GM21390 (cell line): ENCODE data around the gene CHSY3.

Experiments used
- ATAC-seq: cut with Tn5 transposase; IDR thresholded peaks from one replicate; pipeline ENCODE4 v1.9.1; 2021; ENCODE audit not compliant: unreplicated experiment

CHSY3 gene

DNA sequence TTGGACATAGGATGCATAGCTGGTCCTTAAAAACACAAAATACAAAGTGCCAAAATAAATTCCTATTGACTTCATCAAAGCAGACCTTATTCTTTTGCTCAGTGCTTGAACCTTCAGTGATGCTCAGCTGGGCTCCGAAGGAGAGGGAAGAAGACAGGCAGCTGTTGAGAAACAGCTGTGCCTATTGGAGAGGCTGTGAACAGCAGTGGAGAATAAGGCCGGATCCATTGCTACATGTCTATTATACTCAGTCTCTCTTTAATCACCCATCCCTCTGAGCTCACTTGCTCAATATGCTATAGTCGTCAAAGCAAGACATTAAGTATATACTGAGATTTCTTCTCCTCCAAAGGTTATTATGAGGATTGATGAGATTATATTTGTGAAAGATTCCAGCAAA lies 174.4 kb downstream of the CHSY3 start:
- no peak for ATAC-seq

DNA sequence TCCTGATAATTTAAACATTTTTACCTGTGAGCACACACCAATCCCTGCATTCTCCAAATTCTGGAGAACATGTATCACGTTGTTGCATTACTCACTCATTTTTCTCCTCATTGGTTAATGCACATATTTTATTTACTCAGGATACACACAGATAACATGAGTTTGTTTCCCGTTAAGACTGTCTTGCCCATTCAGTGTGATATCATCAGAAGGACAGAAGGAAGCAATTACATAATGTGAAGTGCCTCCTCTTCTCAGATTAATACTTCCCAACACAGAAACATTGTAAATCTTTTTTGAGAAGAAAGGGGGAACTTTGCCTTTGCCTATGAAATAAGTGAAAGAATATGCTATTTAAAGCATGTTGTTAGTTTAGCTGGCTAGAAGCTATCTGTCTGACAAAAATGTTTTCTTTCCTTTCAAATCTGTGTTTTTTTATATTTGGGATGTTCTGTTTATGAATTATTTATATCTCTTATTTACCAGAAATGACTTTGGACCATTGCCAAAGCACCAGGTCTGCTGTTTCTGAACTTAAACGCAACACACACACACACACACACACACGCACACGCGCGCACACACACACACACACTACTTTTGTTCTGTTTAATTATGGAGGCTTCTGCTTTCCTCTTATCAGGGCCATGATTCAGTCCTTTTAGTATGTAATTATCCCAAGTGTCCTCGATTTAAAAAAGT lies 186.5 kb downstream of the CHSY3 start:
- ATAC-seq = no peak

DNA sequence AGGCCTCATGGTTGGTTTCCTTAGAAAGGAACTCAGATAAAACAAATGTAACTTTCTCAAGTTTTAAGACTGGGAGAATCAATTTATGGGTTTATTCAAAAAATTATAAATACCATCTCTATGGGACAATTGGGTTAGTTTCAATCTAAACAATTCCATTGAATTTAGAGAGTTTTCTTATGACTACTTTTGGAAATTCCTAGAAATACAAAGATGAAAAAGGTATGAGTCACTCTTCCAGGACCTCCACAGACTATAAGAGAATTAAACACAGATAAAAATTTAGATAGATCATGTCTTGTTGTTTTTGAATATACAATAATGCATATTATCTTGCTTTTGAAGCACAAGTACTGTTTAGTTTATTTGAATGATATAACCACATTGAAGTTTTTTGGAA lies 188.7 kb downstream of the CHSY3 start:
- no peak for ATAC-seq

DNA sequence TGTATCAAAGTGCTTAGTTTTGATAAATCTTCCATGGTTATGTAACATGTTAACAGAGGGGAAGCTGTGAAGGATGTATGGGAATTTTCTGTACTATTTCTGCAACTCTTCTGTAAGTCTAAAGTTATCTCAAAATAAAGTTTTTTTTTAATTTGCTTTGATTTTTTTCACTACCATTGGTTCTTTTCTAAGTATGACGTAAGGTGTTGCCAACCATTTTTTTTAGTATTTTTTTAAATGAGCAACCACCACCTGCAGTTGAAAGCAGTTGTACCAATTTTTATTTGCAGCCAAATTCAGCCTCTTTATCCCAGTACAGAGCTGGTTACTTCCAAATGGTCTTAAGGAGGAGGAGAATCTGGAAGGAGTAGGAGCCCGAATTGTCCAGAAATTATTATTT lies 192.2 kb downstream of the CHSY3 start:
- no peak for ATAC-seq

DNA sequence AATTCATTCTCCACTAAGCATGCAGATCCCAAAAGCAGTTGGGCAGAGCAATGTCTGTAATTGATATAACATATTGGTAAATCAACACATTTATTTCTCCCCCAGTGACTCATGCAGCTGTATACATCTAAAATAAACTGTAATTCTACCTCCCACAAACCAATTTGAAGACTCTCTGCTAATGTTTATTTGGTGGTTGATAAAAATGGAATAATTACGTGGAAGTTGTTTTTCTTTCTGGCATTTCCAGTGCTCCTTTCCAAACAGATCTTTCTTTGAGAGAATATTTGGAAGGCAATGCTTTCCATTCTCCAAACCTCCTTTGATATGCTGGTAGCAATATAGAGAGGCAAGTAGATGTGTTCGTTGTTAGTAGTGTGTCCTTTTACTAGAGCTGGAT lies 194.7 kb downstream of the CHSY3 start:
- ATAC-seq = no peak

DNA sequence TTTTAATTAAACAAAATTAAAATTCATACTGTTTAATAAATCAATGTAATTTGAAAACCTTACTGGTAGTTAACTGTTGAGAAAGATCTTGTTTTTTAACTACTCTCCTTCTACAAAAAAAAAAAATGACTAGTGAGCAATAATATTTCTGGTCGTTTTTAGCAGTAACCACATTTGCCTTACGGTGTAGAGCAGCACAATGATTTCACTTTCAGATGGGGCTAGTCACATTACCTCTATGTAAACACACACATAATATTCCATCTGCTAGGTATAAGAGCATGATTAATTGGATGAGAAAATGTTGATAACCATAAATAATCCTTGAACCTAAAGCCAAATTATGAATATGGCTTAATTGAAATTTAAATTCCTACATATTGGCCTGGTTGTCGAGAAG lies 198.1 kb downstream of the CHSY3 start:
- peak; percentile 95 for ATAC-seq

DNA sequence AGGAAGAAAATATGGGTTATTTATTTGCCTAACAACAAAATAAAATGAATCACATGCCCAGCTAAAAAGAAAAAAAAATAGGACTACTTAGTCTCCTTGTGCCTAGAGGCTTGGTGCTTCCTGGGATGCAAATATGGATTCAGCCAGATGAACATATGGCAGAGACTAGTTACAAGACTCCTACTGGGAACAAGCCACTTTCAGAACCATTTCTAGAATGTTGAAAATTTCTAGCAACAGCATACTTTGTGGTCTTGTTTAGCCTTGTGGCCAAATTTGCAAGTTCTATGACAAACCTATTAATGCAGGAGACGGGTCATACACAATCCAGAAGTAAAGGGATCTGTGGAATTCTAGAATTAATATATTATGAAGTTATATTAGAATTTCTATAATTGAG lies 198.7 kb downstream of the CHSY3 start:
- peak; percentile 27 for ATAC-seq

DNA sequence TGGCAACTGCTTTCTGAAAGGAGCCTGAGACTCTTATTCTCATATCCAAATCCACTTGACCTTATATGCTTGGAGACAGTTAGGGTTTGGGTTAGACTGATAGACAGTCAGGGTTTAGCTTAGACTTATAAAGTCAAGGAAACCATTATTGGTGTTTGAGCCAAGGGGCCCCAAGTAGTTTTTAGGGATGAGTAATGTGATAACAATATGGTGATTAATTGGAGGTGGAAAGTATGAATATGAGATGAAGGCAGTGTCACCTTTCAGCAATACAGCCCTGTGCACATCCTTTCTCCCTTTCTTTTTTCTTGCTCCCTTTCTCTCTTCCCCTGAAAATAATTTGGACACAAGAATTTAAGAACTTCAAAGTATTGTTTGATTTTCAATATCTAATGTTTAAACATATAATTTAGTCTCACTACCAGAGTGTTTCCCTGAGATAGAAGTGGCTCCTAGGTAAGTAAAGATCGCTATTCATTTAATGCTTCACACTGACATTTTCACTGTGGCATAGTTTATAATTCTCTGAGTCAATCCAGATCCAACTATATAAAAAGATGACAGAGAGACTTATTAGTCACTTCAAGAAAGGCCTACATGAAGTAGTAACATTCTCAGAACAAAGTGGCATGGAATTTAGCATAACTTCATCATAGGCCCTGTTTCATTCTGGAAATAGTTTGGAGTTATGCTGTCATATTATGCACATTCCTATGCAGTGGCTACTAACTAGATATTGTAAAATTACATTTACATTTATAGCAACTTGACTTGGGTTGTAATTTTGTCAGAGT lies 200.8 kb downstream of the CHSY3 start:
- ATAC-seq = no peak

DNA sequence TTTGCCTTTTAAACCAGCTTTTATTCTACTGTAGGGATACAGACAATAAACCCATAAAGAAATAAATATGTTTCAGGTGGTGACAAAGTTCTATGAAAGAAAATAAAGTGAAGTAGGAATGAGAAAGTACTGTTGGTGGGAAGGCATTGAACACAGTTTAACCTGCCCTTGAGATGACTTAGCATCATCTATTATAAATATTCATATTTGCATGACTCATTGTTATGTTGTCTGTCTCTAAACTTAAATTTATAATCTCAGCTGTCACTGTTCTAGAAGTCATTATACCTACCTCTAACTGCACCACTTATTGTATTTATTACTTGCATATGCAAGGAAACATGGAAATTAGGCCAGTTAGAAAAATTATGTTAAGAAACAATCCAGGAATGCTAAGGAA lies 202.2 kb downstream of the CHSY3 start:
- no peak for ATAC-seq

DNA sequence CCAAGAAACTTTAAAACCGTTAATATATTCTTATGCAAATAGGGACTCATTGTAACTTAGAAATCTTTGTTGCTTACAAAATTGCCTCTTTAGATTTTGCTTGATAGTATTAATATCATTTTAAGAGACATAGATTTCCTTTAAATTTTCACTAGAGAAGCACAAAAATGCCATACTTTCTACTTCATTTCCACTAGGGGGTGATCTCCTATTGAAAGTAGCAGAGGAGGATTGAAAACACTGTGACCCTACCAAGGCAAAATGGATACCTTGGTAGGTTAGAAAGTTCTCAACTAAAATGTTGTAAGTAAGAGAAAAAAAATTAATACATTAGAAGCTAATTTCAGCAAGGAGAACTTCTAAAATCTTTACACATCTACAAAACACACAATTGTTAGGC lies 204.9 kb downstream of the CHSY3 start:
- ATAC-seq = peak; percentile 48

DNA sequence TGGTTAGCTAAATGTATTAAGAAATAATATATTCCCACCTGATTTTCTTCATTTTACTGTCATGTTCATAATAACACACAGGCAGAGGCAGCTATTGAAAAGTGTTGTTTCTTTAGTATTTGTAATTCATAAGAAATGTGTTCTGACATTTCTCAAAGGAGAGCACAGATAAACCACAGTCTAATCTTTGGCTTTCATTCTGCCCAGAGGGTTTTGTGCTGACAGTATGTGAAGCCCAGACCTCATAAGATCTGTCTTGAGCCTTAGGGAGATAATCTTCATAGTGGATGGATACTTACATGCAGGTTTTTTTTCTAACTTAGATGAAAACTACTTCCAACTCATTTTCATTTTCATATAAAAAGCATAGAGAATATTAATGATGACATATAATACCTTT lies 206.1 kb downstream of the CHSY3 start:
- ATAC-seq = no peak

DNA sequence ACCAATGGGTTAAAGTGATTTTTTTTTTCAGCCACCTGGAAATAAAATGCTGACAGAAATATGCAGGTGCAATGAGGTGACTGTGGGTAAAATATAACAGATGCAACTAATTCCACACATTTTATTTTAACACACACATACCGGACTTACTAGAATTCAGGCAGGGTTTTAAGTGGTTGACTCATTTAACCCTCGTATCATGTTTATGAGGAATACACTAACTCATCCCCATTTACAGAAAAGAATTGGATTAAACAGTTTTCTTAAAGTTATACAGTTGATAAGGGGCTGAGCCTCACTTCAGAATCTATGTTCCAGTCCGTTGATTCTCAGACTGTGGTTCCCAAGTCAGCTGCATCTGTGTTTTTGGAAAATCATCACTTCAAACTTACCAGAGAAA lies 207.5 kb downstream of the CHSY3 start:
- peak; percentile 6 for ATAC-seq

DNA sequence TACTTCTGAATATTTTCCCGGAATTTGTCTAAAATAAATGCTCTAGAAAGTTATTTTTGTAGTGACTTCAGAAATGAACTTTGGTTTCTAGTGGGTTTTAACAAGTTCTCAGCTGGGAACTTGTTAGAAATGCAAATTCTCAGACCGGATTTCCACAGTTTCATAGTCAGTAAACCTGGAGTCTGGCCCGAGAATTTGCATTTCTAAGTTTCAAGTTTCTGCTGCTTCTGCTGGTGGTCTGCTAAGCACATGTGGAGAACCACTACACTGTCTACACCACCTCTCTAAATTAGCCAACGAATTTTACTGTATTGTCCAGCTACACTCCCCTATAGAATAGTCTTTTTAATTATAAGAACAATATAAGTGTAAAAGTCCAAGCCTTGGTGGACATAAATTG lies 208.0 kb downstream of the CHSY3 start:
- ATAC-seq = peak; percentile 93

DNA sequence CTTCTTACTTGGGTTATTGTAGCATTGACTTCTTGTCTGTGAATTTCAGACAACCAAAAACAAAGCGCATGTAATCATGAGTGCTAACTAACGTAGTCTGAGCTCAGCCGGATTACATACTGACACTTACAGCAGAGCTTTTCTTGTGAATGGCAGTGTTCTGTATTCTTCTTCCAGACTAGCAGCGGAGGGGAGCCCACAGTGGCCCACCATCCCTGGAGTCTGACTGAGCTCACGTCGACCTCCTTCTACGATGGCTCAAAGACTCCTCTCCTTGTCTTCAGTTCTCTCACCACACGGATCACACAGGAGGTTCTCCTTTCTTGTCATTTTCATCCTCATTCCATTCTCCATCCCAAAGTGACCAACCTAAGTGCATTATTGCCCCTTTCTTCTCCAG lies 211.4 kb downstream of the CHSY3 start:
- ATAC-seq = no peak

DNA sequence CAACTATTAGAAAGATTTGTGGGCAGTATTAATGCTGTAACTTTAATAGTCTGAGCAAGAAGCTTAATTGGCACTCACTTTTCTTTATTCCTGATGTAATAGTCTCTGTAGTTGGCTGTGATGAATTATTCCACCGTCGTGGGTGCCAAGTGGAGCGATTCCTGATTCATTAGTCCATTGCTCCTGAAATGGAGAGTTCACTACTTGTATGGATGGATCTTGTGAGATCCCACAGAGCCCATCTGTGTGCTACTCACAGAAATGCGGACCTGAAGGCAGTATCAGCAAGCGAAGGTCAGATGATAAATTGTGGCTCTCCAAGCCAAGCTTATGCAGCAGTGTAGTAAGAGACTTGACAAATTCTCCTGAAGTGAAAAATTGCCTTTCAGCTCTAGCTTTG lies 212.2 kb downstream of the CHSY3 start:
- ATAC-seq = no peak

DNA sequence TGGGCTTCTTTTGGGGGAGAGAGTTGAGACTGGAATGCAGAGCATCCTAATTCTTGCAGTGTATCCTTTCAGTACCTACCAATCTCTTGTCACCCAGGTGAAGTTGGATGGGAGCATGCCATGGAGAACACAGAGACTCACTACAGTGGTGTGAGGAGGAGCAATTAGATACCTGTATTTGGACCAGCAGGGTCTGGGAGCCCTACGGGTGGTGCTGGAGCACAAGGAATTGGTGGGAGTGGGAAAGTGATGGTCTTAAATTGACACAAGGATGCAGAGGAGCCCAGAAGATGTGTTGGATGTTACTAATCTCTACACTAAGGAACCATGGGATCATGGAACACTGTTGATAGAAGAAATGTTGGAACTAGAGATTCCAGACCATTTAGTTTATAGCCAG lies 212.7 kb downstream of the CHSY3 start:
- ATAC-seq = no peak

DNA sequence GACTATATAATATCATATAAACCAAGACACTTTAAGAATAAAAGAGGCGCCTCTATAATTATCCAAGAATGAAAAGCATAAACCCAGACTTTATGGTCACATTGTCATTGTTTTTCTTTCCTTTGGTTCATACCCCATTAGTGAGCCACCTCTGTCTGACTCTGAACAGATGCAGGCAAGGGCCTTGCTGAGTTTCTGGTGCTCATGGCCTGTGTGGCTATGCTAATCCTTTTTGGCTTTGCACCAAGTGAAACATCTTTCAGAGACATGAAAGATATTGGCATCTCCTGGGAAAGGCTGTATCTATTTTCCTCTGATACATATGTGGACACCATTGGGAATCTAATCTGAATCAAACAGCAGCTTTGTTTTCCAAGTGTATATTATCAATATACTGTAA lies 222.5 kb downstream of the CHSY3 start:
- no peak for ATAC-seq

DNA sequence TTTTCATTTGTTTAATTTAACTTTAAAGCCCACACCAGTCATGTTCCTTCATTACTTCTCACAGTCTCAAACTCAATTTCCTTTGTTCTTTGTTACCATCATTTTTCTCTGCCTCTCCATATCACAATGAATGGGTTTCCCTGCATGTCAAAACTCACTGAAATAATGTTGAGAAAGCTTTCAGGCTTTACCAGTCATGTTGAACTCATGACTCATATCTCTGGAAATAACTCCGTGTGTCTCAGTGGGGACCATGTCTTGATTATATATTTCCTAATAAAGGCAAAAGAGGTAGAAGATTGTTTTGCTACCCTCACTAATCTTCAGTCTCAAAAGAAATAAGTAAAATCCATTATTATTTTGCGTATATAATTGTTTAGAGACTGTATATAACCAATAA lies 231.2 kb downstream of the CHSY3 start:
- ATAC-seq = no peak

DNA sequence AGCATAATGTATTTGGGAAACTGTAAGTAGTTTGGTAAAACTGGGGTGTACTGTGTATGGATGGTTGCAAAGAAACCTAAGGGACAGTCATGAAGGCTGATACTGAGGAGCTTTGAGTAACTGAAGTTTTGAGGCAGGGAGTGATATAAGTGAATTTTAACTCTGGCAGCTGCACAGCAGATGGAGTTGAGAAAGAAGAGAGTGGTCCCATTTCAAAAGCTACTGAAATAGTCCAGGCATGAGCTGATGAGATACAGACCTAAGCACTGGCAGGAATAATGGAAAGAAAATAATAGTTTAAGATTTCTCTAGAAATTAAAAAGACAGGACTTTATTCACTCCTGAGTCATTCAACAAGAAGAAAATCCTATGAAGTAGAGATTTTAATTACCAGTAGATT lies 232.0 kb downstream of the CHSY3 start:
- no peak for ATAC-seq

DNA sequence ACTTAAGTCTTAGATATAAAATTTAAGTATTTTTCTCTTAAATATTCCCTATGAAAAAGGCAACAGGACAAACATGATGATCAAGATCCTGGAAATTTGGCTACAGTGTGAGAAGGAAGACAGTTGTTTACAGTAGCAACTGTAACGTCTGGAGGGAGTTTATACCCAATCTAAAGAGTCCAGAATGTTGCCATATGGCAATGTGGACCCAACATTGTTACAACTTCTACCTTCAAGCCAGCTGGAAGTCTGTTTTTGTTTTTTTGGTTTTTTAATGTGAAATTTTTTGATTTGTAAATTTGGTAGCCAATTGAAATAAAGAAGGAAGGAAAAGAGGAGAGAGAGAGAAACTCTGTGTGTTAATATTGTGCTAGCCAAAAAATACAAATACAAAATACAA lies 233.4 kb downstream of the CHSY3 start:
- ATAC-seq = no peak

DNA sequence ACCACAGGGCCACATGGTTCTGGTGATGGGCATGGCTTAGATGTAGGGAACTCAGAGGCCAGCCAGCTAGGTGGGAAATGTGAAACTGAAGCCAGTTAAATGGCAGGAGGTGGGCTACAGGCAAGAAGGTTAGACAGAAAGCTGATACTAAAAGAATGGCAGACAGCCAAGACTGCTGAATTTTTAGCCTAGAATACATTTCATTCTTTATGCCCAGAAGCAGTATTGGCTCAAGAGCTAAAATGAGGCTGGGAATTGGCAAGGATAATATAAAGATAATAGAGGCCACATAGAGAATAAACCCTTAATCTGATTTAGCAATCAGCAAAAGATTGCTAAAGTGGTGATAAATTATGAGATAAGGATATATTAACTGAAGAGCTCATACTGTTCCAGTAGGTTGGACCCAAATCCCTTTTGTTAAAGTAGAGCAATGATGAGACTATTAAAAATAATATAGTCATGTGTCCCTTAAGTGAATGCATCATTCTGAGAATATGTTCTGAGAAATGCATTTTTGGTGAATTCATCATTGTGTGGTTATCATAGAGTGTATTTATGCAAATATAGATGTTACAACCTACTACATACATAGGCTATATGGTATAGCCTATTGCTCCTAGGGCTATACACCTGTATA lies 234.3 kb downstream of the CHSY3 start:
- ATAC-seq = no peak

DNA sequence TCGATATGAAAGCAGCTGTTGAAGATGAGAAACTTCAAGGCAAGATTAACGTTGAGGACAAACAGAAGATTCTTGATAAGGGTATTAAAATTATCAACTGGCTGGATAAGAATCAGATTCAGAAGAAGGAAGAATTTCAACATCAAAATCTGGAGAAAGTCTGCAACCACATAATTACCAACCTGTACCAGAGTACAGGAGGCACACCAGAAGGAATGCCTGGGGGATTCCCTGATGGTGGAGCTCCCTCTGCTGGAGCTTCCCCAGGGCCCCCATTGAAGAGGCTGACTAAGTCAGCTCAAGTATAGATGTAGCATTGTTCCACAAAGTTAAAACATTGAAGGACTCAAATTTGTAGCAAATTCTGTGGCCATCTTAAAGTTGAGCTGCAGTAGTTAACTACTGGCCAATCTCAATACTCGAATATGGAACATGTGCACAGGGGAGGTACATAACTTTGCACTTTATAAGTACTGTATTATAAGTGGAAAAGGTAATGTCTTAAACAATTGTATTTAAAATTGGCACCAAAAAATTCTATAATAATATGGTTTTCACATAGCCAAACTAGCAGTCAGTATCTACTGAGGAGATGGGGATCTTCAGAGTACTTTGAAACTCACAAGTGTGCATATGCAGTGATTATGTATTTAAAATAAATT lies 237.5 kb downstream of the CHSY3 start:
- ATAC-seq = peak; percentile 91
